ENCODE measurements around the gene ZNF485.

DNA sequence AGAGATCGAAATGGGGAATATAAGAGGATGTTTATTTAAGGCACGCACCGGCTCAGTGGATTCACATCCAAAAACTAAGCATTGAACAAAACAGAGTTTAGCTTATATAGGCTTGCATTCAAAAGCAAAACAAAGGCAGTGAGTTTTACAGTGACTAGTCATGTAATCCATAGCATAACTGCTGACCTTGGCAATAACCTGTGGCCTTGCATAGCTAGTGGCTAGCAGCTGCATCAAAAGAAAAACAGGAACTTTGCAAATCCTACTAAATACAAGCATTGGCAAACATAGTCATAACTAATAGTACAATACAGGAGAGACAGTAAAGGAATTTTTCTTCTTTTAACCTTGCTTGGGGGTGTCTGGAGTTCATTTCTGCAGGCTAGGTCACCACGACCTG lies 9.7 kb upstream of the ZNF485 start:
- TF ChIP-seq, protein P1, sequence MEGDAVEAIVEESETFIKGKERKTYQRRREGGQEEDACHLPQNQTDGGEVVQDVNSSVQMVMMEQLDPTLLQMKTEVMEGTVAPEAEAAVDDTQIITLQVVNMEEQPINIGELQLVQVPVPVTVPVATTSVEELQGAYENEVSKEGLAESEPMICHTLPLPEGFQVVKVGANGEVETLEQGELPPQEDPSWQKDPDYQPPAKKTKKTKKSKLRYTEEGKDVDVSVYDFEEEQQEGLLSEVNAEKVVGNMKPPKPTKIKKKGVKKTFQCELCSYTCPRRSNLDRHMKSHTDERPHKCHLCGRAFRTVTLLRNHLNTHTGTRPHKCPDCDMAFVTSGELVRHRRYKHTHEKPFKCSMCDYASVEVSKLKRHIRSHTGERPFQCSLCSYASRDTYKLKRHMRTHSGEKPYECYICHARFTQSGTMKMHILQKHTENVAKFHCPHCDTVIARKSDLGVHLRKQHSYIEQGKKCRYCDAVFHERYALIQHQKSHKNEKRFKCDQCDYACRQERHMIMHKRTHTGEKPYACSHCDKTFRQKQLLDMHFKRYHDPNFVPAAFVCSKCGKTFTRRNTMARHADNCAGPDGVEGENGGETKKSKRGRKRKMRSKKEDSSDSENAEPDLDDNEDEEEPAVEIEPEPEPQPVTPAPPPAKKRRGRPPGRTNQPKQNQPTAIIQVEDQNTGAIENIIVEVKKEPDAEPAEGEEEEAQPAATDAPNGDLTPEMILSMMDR (IDR thresholded peaks at IDR 0.05), result no peak
- TF ChIP-seq POLR2A (IDR thresholded peaks at IDR 0.05), result no peak
